Neural cell (in vitro differentiated cells): ENCODE data around the gene UGT1A8. TPM values are rescaled to one million over a fixed set of nuclear protein-coding genes. Genes with fewer than 3 reads are reported as not detected.

Experiments used
- H2AFZ ChIP-seq: fragments of 200-600, 300-800 bp; sonication (generic), shearing (Covaris generic); 2 replicates; pipeline ENCODE4 v1.6.0; 2014; ENCODE audit warnings: low read depth, mild to moderate bottlenecking, antibody characterized with exemption, low read length, moderate library complexity
- H3F3A ChIP-seq: fragments of 200-600 bp; shearing (Covaris generic); 2 replicates; pipeline ENCODE4 v1.6.1; 2016; ENCODE audit warnings: mild to moderate bottlenecking, moderate library complexity, mixed read lengths, antibody characterized with exemption, low read length; ENCODE audit not compliant: insufficient read depth, poor library complexity, severe bottlenecking
- H3K27ac ChIP-seq: fragments of 200-600, 300-800 bp; sonication (generic), shearing (Covaris generic); 2 replicates; pipeline ENCODE4 v1.5.1; 2014; ENCODE audit warnings: mild to moderate bottlenecking, low read length, moderate library complexity
- H3K27me3 ChIP-seq: fragments of 300-800, 200-600 bp; sonication (generic), shearing (Covaris generic); 2 replicates; pipeline ENCODE4 v1.6.0; 2014; ENCODE audit warnings: mild to moderate bottlenecking, low read depth, low read length, moderate library complexity; ENCODE audit not compliant: insufficient read depth
- H3K36me3 ChIP-seq: fragments of 300-800, 200-600 bp; sonication (generic), shearing (Covaris generic); 2 replicates; pipeline ENCODE4 v1.5.1; 2014; ENCODE audit warnings: mild to moderate bottlenecking, antibody characterized with exemption, low read length, moderate library complexity; ENCODE audit not compliant: insufficient read depth
- H3K4me2 ChIP-seq: fragments of 300-800, 200-600 bp; sonication (generic), shearing (Covaris generic); 2 replicates; pipeline ENCODE4 v1.6.0; 2014; ENCODE audit warnings: mild to moderate bottlenecking, low read length
- H3K4me3 ChIP-seq: fragments of 300-800, 200-600 bp; sonication (generic), shearing (Covaris generic); 2 replicates; pipeline ENCODE4 v1.5.1; 2014; ENCODE audit warnings: mild to moderate bottlenecking, low read length, moderate library complexity
- H3K79me2 ChIP-seq: fragments of 200-600 bp; shearing (Covaris generic); replicated peaks from 2 replicates; pipeline ENCODE4 v1.6.0; 2014; ENCODE audit warnings: mild to moderate bottlenecking, low read length, moderate library complexity; ENCODE audit not compliant: insufficient read depth
- H3K9ac ChIP-seq: fragments of 300-800, 200-600 bp; sonication (generic), shearing (Covaris generic); 2 replicates; pipeline ENCODE4 v1.6.1; 2016; ENCODE audit warnings: mild to moderate bottlenecking, low read length, mixed read lengths
- H3K9me2 ChIP-seq: fragments of 200-600 bp; shearing (Covaris generic); 2 replicates; pipeline ENCODE4 v1.6.1; 2016; ENCODE audit warnings: mild to moderate bottlenecking, low read length, mixed read lengths; ENCODE audit not compliant: insufficient read depth
- H3K9me3 ChIP-seq: fragments of 200-600, 300-800 bp; sonication (generic), shearing (Covaris generic); 2 replicates; pipeline ENCODE4 v1.6.1; 2016; ENCODE audit warnings: mild to moderate bottlenecking, mixed run types, low read length, moderate library complexity, mixed read lengths
- H4K20me1 ChIP-seq: fragments of 200-600 bp; shearing (Covaris generic); 2 replicates; pipeline ENCODE4 v1.6.1; 2016; ENCODE audit warnings: mild to moderate bottlenecking, mixed run types; ENCODE audit not compliant: insufficient read depth
- EP300 ChIP-seq: fragments of 450-650 bp; conservative IDR thresholded peaks from 2 replicates; pipeline ENCODE4 v1.6.1; 2014; ENCODE audit warnings: antibody characterized with exemption, mild to moderate bottlenecking, moderate library complexity; ENCODE audit not compliant: poor library complexity, severe bottlenecking
- EZH2 ChIP-seq: fragments of 200-600, 300-800 bp; shearing (Covaris generic), sonication (generic); IDR thresholded peaks from 2 replicates; pipeline ENCODE4 v1.6.1; 2014; ENCODE audit warnings: antibody characterized with exemption, low read length, borderline replicate concordance, mild to moderate bottlenecking; ENCODE audit not compliant: insufficient read depth, poor library complexity, severe bottlenecking
- MXI1 ChIP-seq: fragments of 450-650 bp; conservative IDR thresholded peaks from 2 replicates; pipeline ENCODE4 v1.6.1; 2014; ENCODE audit warnings: antibody characterized with exemption, mild to moderate bottlenecking; ENCODE audit not compliant: poor library complexity, severe bottlenecking
- POLR2AphosphoS5 ChIP-seq: IDR thresholded peaks from 2 replicates; pipeline ENCODE4 v1.6.1; 2012
- RAD21 ChIP-seq: fragments of 450-650 bp; conservative IDR thresholded peaks from 2 replicates; pipeline ENCODE4 v1.6.1; 2014; ENCODE audit warnings: antibody characterized with exemption, mild to moderate bottlenecking, moderate library complexity
- REST ChIP-seq: IDR thresholded peaks from 2 replicates; pipeline ENCODE4 v1.6.1; 2012; ENCODE audit warnings: borderline replicate concordance
- SMC3 ChIP-seq: fragments of 450-650 bp; conservative IDR thresholded peaks from 2 replicates; pipeline ENCODE4 v1.6.1; 2014; ENCODE audit warnings: antibody characterized with exemption, mild to moderate bottlenecking, moderate library complexity; ENCODE audit not compliant: poor library complexity
- TAF1 ChIP-seq: IDR thresholded peaks from 2 replicates; pipeline ENCODE4 v1.6.1; 2012; ENCODE audit warnings: low read depth
- polyA plus RNA-seq: library from polyadenylated mRNA; depleted of rRNA; stranded (reverse); fragments of >200 nt; gene quantifications from 2 replicates; pipeline ENCODE4 v1.2.3, GENCODE V29; 2014
- TF ChIP-seq, protein P1 (sequence below): fragments of 450-650 bp; IDR thresholded peaks from 2 replicates; pipeline ENCODE4 v1.5.1; 2014; ENCODE audit warnings: antibody characterized with exemption, mild to moderate bottlenecking, moderate library complexity; ENCODE audit not compliant: poor library complexity, severe bottlenecking

UGT1A8 gene
- polyA plus RNA-seq, 1 donor from 2014 or later: not detected

DNA sequence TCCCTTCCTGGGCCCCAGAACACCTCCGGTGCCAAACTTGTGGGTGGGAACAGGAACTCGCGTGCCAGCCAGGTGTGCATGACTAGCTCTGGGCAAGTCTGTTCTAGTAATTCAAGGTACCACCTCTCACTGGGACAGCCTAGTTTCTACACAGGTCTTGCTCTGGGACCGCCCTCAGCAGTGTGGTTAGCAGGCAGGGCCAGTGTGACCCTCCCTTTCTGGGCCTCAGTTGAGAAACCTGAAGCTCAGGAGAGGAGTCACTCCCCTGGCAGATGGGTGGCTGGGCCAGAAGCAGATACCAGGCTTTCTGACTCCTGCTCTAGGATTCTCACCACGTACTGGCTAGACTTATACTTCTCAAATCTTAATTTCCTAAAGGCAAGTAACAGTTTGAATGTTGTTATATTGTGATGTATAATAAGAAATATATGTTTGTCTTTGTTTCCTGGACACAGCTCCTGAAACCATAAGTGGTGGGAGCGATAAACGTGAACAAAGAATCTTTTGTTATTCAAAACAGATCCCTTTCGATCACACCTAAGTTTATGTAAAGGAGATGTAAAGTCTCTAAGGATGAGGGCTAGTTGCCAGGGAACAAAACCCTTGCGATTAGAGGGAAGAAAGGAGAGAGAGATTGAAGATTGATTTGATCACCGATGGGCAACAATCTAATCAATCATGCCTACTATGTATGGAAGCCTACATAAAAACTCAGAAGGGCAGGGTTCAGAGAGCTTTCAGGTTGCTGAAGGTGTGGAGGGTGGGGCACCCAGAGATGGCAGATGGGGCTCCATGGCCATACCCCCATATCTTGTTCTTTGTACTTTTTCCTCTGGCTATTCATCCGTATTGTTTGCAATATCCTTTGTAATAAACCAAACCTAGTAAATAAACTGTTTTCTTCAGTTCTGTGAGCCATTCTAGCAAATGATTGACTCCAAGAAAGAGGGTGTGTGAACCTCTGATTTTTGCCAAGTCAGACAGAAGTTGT is 74.3 kb downstream of the UGT1A8 start:
- no peaks in the 10 kb centered on the region for H4K20me1 ChIP-seq
- H2AFZ ChIP-seq: no peak overlapping the region
- H3K36me3 ChIP-seq: no peaks in the 10 kb centered on the region
- no peaks in the 10 kb centered on the region for H3K27me3 ChIP-seq
- no peaks in the 10 kb centered on the region for H3F3A ChIP-seq
- no peak overlapping the region for H3K4me3 ChIP-seq
- H3K9ac ChIP-seq: no peak overlapping the region
- no peak overlapping the region for H3K4me2 ChIP-seq
- no peaks in the 10 kb centered on the region for H3K79me2 ChIP-seq
- no peaks in the 10 kb centered on the region for H3K9me2 ChIP-seq
- TF ChIP-seq TAF1: no peak
- TF ChIP-seq, protein P1, sequence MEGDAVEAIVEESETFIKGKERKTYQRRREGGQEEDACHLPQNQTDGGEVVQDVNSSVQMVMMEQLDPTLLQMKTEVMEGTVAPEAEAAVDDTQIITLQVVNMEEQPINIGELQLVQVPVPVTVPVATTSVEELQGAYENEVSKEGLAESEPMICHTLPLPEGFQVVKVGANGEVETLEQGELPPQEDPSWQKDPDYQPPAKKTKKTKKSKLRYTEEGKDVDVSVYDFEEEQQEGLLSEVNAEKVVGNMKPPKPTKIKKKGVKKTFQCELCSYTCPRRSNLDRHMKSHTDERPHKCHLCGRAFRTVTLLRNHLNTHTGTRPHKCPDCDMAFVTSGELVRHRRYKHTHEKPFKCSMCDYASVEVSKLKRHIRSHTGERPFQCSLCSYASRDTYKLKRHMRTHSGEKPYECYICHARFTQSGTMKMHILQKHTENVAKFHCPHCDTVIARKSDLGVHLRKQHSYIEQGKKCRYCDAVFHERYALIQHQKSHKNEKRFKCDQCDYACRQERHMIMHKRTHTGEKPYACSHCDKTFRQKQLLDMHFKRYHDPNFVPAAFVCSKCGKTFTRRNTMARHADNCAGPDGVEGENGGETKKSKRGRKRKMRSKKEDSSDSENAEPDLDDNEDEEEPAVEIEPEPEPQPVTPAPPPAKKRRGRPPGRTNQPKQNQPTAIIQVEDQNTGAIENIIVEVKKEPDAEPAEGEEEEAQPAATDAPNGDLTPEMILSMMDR: no peak
- TF ChIP-seq REST: no peak
- TF ChIP-seq EZH2: no peak
- no peak for TF ChIP-seq POLR2AphosphoS5
- TF ChIP-seq RAD21: no peak
- TF ChIP-seq EP300: no peak
- no peak for TF ChIP-seq MXI1
- no peak for TF ChIP-seq SMC3
- no peak overlapping the region for H3K27ac ChIP-seq
- no peaks in the 10 kb centered on the region for H3K9me3 ChIP-seq

DNA sequence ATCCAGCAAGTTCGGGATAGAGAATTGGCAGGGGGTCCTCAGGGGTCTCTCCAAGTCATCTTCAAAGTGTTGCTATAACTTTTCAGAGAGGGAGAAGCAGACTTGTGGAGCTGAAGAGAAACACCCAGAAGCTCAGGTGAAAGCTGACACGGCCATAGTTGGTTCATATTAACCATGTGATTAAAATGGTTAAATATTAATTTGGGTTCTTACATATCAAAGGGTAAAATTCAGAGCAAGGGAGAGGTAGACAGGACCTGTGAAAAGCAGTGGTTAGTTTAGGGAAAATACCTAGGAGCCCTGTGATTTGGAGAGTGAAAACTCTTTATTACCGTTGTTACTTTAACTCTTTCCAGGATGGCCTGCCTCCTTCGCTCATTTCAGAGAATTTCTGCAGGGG is 75.2 kb downstream of the UGT1A8 start, which contains the start of gene UGT1A6:
Gene UGT1A6, plus strand, starts transcription at position 243 of the 400 bp plus-strand sequence. Its CDS starts 115 bp downstream, at position 358.
- Histone ChIP-seq H4K20me1 (no peaks in the 10 kb centered on the region), H3K9me3 (no peaks in the 10 kb centered on the region), H3K9ac (no peak within 1 kb of the TSS), H3K27me3 (no peaks in the 10 kb centered on the region), H3K4me3 (no peak within 1 kb of the TSS), H3K27ac (no peak within 1 kb of the TSS), H2AFZ (no peak within 1 kb of the TSS), H3K9me2 (no peaks in the 10 kb centered on the region), H3K79me2 (no peaks in the 10 kb centered on the region), H3K36me3 (no peaks in the 10 kb centered on the region), H3K4me2 (no peak within 1 kb of the TSS), H3F3A (no peaks in the 10 kb centered on the region)
- TF ChIP-seq EZH2: no peak
- no peak for TF ChIP-seq RAD21
- TF ChIP-seq MXI1: no peak
- TF ChIP-seq EP300: no peak
- no peak for TF ChIP-seq REST
- TF ChIP-seq SMC3: no peak
- no peak for TF ChIP-seq TAF1
- TF ChIP-seq, protein P1: no peak
- TF ChIP-seq POLR2AphosphoS5: no peak
